Smooth muscle cell (in vitro differentiated cells): Measurements from ENCODE around the gene MIPOL1. TPM values are rescaled to one million over a fixed set of nuclear protein-coding genes. Genes with fewer than 3 reads are reported as not detected.
"Not testable (repeated sequence)": the region's sequence is repeated elsewhere in the genome, so short reads cannot be mapped to it uniquely, and the experiment has no call there.

Source experiments
- DNase-seq: peaks from one replicate; lab custom pipeline; 2025; ENCODE audit not compliant: unreplicated experiment; lab: John Stamatoyannopoulos, UW
- H2AFZ ChIP-seq: fragments of 200-600 bp; sonication (generic); 2 replicates; pipeline ENCODE4 v1.6.0; 2016; ENCODE audit warnings: antibody characterized with exemption, low read depth, mild to moderate bottlenecking
- H3F3A ChIP-seq: fragments of 200-600 bp; sonication (generic); 2 replicates; pipeline ENCODE4 v1.6.0; 2017; ENCODE audit warnings: antibody characterized with exemption, low read depth
- H3K27ac ChIP-seq: fragments of 200-600 bp; sonication (generic); 2 replicates; pipeline ENCODE4 v1.5.1; 2016; ENCODE audit warnings: low read depth, mild to moderate bottlenecking
- H3K27me3 ChIP-seq: fragments of 200-600 bp; sonication (generic); 2 replicates; pipeline ENCODE4 v1.6.1; 2016; ENCODE audit warnings: low read depth, mild to moderate bottlenecking
- H3K36me3 ChIP-seq: fragments of 200-600 bp; sonication (generic); 2 replicates; pipeline ENCODE4 v1.5.1; 2016; ENCODE audit warnings: low read depth
- H3K4me1 ChIP-seq: fragments of 200-600 bp; sonication (generic); 2 replicates; pipeline ENCODE4 v1.5.1; 2016; ENCODE audit warnings: low read depth
- H3K4me2 ChIP-seq: fragments of 200-600 bp; sonication (generic); 2 replicates; pipeline ENCODE4 v1.6.0; 2016; ENCODE audit warnings: mild to moderate bottlenecking
- H3K4me3 ChIP-seq: fragments of 200-600 bp; sonication (generic); 2 replicates; pipeline ENCODE4 v1.5.1; 2016; ENCODE audit warnings: mild to moderate bottlenecking
- H3K79me2 ChIP-seq: fragments of 200-600 bp; sonication (generic); 2 replicates; pipeline ENCODE4 v1.6.0; 2016; ENCODE audit warnings: low read depth, mild to moderate bottlenecking
- H3K9ac ChIP-seq: fragments of 200-600 bp; sonication (generic); 2 replicates; pipeline ENCODE4 v1.6.0; 2016; ENCODE audit warnings: low read depth
- H3K9me3 ChIP-seq: fragments of 200-600 bp; sonication (generic); replicated peaks from 2 replicates; pipeline ENCODE4 v1.5.1; 2016; ENCODE audit warnings: low read depth
- H4K20me1 ChIP-seq: fragments of 200-600 bp; sonication (generic); 2 replicates; pipeline ENCODE4 v1.6.0; 2016; ENCODE audit warnings: low read depth
- CTCF ChIP-seq: fragments of 200-600 bp; sonication (generic); IDR thresholded peaks from 2 replicates; pipeline ENCODE4 v1.5.1; 2017; ENCODE audit warnings: borderline replicate concordance, mild to moderate bottlenecking, antibody characterized with exemption; ENCODE audit not compliant: insufficient read depth, poor library complexity, severe bottlenecking
- WGBS: methylation state at CpG from one replicate; pipeline ENCODE4 v1.1.7; 2016; ENCODE audit warnings: low lambda C conversion rate; 5-methylcytosine and 5-hydroxymethylcytosine counted together
- polyA plus RNA-seq: library from polyadenylated mRNA; unstranded; fragments of >200 nt; fragmentation: Nextera tagmentation; extraction: Ambion mirVana; gene quantifications from 2 replicates; pipeline ENCODE4 v1.2.1, GENCODE V29; 2016
- total RNA-seq: library from RNA; depleted of rRNA; stranded (reverse); fragments of >200 nt; gene quantifications from 2 replicates; pipeline ENCODE4 v1.2.3, GENCODE V29; 2014

MIPOL1 gene
- total and polyA plus RNA-seq, 2 experiments from 2014 or later, result 3.2 to 5.1 TPM

- Histone ChIP-seq H3K9ac (no peak overlapping the region), H3K27ac (no peak overlapping the region), H3K79me2 (no peaks in the 10 kb centered on the region), H2AFZ (no peak overlapping the region), H3K4me2 (no peak overlapping the region), H3F3A (no peaks in the 10 kb centered on the region), H3K36me3 (no peaks in the 10 kb centered on the region), H3K9me3 (no peaks in the 10 kb centered on the region), H3K4me3 (no peak overlapping the region), H3K27me3 (no peaks in the 10 kb centered on the region), H4K20me1 (no peaks in the 10 kb centered on the region), H3K4me1 (no peaks in the 10 kb centered on the region)
- TF ChIP-seq CTCF, result no peak
- DNase-seq, result no peak
- 91% methylated on average over 2 of the region's 2 CpGs for WGBS
Observed at GRCh38 chr14:37279818-37280217, 82.1 kb downstream of the MIPOL1 start.

- H3K27me3 ChIP-seq, result no peaks in the 10 kb centered on the region
- H3K9me3 ChIP-seq, result no peaks in the 10 kb centered on the region
- H2AFZ ChIP-seq, result no peak overlapping the region
- no peaks in the 10 kb centered on the region for H3K79me2 ChIP-seq
- H3K4me3 ChIP-seq, result no peak overlapping the region
- H3K9ac ChIP-seq, result no peak overlapping the region
- H3K27ac ChIP-seq, result no peak overlapping the region
- no peak for TF ChIP-seq CTCF
- H3K4me2 ChIP-seq, result no peak overlapping the region
- H3K4me1 ChIP-seq, result no peaks in the 10 kb centered on the region
- no peaks in the 10 kb centered on the region for H3K36me3 ChIP-seq
- H4K20me1 ChIP-seq, result no peaks in the 10 kb centered on the region
- no peaks in the 10 kb centered on the region for H3F3A ChIP-seq
- DNase-seq, result no peak
Observed at GRCh38 chr14:37284760-37285159, 87.0 kb downstream of the MIPOL1 start.

DNA sequence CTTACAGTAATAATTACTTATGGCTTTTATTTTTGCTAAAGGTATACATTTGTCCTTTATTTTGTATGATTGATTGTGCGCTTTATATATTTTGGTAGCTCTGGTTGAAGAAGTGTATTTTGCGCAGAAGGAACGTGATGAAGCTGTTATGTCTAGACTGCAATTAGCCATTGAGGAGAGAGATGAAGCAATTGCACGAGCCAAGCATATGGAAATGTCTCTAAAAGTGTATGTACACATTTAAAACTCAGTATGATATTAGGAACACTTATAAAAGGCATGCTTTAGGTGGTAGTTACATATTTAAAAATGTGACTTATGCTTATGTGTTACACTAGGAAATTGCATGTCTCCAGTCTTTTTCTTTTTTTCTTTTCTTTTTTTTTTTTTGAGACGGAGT lies 87.5 kb downstream of the MIPOL1 start:
- no peaks in the 10 kb centered on the region for H3K9me3 ChIP-seq
- no peaks in the 10 kb centered on the region for H3K79me2 ChIP-seq
- no peak overlapping the region for H3K9ac ChIP-seq
- no peaks in the 10 kb centered on the region for H3K27me3 ChIP-seq
- no peaks in the 10 kb centered on the region for H4K20me1 ChIP-seq
- no peaks in the 10 kb centered on the region for H3K36me3 ChIP-seq
- H3F3A ChIP-seq, result no peaks in the 10 kb centered on the region
- no peak overlapping the region for H3K4me3 ChIP-seq
- TF ChIP-seq CTCF, result no peak
- H3K4me1 ChIP-seq, result no peaks in the 10 kb centered on the region
- WGBS, result over 99% methylated on average over 5 of the region's 5 CpGs
- DNase-seq, result no peak
- no peak overlapping the region for H2AFZ ChIP-seq
- no peak overlapping the region for H3K27ac ChIP-seq
- H3K4me2 ChIP-seq, result no peak overlapping the region

- H3K4me1 ChIP-seq, result no peaks in the 10 kb centered on the region
- H3K9me3 ChIP-seq, result no peaks in the 10 kb centered on the region
- no peaks in the 10 kb centered on the region for H4K20me1 ChIP-seq
- H3K79me2 ChIP-seq, result no peaks in the 10 kb centered on the region
- no peak overlapping the region for H3K27ac ChIP-seq
- no peak overlapping the region for H3K9ac ChIP-seq
- no peak overlapping the region for H3K4me3 ChIP-seq
- H3K36me3 ChIP-seq, result no peaks in the 10 kb centered on the region
- no peaks in the 10 kb centered on the region for H3K27me3 ChIP-seq
- H2AFZ ChIP-seq, result no peak overlapping the region
- TF ChIP-seq CTCF, result no peak
- no peaks in the 10 kb centered on the region for H3F3A ChIP-seq
- DNase-seq, result no peak
- WGBS, result 41% methylated on average over 2 of the region's 2 CpGs
- no peak overlapping the region for H3K4me2 ChIP-seq
Observed at GRCh38 chr14:37289688-37290087, 92.0 kb downstream of the MIPOL1 start.

GRCh38 chr14:37295262-37295661 lies 97.5 kb downstream of the MIPOL1 start:
- WGBS, result 100% methylated on average over 1 of the region's 1 CpG
- not testable (repeated sequence) for H3K79me2 ChIP-seq, H2AFZ ChIP-seq, H3K9me3 ChIP-seq, H4K20me1 ChIP-seq, H3K4me3 ChIP-seq, H3K27ac ChIP-seq, H3K4me2 ChIP-seq, H3K4me1 ChIP-seq, DNase-seq, H3F3A ChIP-seq, H3K9ac ChIP-seq, H3K36me3 ChIP-seq, H3K27me3 ChIP-seq
